GM18519 (cell line): ENCODE data around the gene TMEM19.

Source experiments
- ATAC-seq: cut with Tn5 transposase; IDR thresholded peaks from one replicate; pipeline ENCODE4 v1.9.1; 2021; ENCODE audit warnings: mild to moderate bottlenecking, moderate library complexity; ENCODE audit not compliant: unreplicated experiment, low FRiP score

Gene TMEM19

DNA sequence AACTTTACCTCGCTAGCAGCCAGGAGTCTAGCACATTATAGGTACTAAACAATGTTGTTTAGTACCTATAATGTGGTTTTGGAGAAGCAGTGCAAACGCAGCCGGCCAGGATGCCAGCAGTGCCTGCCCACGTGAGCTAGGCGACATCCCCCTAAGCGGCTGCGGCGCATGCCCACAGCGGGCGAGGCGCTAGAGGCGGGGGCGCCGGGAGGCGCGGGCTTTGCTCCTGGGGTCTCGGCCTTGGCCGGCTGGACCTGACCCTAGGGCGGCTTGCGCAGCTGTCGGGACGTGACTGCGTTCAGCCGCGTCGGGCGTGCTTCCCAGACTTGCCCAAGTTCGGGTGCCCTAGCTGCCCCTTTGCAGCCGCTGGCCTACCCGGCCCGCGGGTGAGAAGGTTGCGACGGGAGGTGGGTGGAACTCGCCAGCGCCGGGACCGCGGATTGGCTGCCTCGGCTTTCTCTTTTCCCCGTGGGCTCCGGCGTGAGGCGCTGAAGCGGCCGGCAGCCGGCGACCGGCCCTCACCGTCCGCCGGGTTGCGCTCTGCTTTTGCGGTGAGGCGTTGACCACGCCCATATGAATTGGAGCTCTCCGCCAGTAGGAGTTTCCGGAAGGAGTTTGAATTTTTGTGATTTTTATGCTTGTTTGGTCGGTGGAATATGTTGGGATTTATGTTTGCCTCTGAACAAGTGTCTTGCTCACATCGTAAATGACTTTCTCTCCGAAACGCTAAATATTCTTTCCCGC, at the start of gene TMEM19:
TSS of gene TMEM19 (plus strand) at position 169 of the 744 bp plus-strand sequence. CDS start 599 bp downstream, outside the sequence.
- peak; percentile 74 for ATAC-seq

DNA sequence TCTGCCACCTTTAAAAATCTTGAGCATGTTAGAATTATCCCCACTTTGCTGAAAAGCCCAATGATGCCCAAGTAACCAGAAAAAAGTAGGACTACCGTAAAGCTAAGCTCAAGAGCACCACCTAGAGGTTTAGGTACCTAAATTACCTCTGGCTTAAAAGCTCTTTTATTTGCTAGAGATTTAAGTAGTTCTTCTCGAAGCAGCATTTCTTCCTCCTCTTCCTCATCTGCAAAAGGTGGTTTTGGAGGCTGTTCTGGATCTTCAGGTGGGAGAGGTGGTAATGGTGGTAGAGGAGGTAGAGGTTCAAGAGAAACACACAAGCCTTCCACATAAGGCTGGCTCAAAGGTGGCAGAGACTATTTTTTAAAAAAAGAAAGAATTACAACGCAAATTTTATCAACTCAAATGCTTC, 49.2 kb upstream of the TMEM19 start:
- ATAC-seq: peak; percentile 52

- ATAC-seq: no peak
Observed at GRCh38 chr12:71638499-71638898, 47.4 kb upstream of the TMEM19 start.

DNA sequence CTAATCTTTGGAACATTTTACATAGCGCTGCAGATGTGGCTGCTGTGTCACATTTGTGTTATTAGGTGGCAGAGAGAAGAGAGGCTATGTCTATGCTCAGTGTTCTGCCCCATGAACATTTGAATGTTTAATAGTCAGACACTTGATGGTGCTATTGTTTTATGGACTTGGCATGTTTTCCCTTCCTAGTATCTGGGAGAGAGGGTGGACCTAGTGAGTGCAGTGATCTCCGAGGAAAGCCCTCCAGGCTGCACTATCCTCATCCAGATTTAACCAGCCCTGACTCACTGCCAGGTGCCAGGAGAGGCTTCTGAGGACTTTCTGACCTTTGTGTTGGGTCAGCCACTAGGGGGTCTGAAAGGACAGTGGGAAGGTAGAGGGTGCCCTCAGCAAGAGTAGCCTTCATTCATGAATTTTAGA, 46.5 kb upstream of the TMEM19 start:
- ATAC-seq: no peak

- ATAC-seq: no peak
Observed at GRCh38 chr12:71640316-71640715, 45.6 kb upstream of the TMEM19 start.

DNA sequence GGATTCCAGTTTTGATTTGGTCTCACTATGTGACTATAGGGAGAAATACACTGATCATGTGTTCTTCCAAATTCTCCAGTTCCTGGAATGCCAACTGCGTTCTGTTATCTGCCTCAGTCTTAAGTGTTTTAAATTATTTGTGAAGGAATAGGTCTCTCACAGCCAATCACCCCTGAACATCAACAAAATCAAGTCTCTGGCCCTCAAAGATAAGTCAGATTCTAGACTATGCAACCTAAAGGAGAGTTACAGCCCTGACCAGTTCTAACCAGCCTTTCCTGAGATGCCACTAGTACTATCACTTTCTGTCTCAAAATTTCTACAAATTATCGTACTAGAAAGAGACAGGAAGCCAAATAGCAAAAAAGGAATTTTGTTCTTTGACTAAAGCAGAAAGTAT, 44.5 kb upstream of the TMEM19 start:
- no peak for ATAC-seq

- no peak for ATAC-seq
Observed at GRCh38 chr12:71642264-71642663, 43.6 kb upstream of the TMEM19 start.

- no peak for ATAC-seq
Observed at GRCh38 chr12:71645268-71645667, 40.6 kb upstream of the TMEM19 start.

GRCh38 chr12:71646512-71646911, 39.4 kb upstream of the TMEM19 start:
- ATAC-seq: no peak

GRCh38 chr12:71648537-71648936, 37.3 kb upstream of the TMEM19 start:
- ATAC-seq: no peak

DNA sequence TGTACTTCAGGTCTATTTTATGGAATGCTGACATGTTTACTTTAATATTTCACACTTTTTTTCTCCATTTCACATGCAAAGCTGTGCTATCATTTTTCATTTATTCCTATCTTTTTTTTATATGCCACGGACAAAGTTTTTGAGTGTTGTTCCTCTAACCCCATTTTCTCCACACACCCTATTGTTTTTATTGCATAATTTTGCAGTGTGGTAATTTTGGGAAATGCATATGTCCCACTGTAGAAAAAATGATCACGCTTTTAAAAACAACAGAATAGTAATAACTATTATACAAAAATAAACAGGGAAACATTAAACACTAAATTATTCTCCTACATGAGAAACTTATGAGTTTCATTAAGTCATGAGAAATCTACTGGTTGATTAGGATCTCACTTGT, 36.5 kb upstream of the TMEM19 start:
- ATAC-seq: no peak

DNA sequence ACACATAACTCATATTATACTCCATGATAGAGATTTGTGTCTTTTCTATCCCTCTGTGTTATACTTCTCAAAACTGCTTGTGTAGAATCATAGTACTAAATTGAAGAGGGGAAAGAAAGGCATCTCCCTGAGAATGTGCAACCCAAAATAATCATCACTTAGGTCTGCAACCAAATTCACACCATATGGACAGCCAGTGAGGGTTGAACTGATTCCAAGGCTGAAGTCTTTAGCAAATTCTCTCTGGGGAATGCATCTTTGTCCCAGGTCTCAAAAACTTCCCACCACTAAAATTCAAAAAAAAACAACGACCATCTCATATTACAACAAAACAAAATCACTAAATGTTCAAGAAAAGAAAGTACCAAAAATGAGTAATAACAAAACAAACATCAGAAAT, 33.2 kb upstream of the TMEM19 start:
- no peak for ATAC-seq

DNA sequence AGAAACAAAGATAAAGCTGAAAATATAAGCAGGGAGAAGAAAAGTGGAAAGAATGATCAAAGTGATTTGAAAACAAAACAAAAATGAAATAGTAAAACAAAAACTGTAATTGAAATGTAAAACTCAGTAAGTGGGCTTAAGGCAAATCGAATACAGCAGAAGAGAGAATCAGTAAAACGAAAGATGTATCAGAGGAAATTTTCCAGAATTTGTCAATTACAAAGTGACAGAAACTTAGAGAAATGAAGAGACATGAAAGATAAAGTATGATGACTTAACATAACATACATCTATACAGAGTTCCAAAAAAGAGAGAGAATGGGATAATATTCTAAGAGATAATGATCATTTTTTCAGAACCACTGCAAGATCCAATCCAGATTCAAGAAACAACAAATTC, 32.7 kb upstream of the TMEM19 start:
- no peak for ATAC-seq

GRCh38 chr12:71654200-71654599, 31.7 kb upstream of the TMEM19 start:
- ATAC-seq: no peak

GRCh38 chr12:71655495-71655894, 30.4 kb upstream of the TMEM19 start:
- no peak for ATAC-seq

GRCh38 chr12:71655907-71656306, 30.0 kb upstream of the TMEM19 start:
- no peak for ATAC-seq

GRCh38 chr12:71656740-71657139, 29.1 kb upstream of the TMEM19 start:
- ATAC-seq: no peak

DNA sequence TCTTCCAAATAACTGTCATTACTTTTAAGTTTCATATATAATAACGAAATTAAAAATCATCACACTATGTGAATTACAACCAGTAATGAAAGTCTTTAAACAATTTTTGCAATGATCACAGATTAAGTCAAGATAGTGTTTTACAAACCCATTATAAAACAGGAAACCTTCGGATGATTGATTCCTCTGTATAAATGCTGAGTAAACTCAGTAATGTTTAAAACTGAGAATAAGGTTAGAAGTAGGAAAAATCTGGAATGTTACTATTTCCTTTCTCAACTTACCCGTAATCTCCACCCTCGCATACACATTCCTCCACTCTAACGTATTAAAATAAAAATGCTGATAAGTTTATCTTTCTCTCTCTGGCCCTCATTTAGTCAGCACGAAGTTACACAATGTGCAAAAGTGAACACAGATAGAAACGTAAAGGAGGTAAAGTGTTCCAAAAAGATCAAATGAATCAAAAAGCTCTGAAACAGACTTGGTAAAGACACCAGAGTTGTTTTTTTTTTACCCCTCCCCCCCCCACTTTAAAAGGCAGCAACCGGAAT, 23.8 kb upstream of the TMEM19 start:
- no peak for ATAC-seq

DNA sequence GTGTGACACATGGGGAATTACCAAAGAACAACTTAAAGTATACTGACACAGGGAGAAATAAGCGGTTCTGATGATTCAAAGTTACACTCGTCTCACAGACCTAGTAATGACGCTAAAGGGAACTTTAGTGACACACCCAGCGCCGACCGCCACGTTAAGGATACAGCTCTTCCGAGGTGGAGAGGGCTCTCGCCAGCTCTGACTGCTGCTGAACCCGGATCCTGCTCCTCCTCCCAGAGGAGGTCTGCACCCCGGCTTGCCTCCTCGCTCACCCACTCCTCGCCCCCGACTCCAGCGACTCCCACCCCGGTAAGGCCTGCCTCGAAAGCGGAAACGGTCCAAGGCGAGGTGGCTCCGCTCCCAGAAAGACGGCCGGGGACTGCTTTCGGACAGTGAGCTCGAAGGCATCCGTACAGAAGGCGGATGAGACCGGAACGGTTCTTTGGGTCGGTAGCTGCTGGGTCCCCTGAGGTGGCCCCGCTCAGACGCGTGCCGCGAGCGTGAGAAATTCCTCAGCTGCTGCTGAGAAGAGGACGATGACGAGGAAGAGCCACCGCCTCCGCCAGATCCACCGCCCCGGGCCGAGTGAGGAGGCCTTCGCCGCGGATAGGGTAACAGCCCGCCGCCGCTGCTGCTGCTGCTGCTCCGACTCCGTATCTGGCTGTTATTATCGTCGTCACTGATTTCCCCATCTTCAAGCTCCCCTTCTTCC, 22.9 kb upstream of the TMEM19 start:
- ATAC-seq: peak; percentile 26

DNA sequence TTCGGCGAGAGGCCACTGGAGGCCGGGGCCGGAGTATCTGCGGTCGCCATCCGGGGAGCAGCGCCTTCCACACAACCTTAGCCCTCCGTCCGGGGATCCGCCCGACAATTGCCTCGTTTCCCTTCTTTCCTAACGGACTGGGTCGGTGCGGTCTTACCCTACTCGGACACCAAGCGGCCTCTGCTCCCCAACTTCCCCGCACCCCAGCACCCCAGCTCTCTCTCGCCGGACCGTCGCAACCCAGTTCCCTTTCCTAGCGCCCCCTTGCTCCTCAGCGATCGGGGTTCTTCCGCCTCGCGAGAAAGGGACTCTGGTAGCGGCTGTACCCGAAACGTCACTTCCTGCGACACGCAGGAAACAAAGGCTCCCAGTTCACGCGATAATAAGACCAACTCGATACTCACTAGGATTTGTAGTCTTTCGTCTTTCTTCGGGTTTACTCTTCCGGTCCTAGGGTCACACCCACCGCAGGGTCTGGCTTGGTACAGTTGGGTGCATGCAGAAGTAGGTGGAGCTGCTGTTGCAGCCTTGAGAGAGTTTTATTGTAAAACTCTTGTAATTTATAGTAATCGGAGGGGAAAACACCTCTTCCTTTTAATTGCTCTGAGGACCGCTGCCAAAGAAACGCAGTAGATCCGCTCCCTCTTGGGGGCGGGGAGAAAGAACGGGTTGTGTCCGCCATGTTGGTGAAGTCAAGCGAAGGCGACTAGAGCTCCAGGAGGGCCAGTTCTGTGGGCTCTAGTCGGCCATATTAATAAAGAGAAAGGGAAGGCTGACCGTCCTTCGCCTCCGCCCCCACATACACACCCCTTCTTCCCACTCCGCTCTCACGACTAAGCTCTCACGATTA, 22.1 kb upstream of the TMEM19 start, which contains the start of the genes THAP2 and ZFC3H1:
TSS of gene THAP2 (plus strand) at position 741 of the 850 bp plus-strand sequence. CDS start 209 bp downstream, outside the sequence.
TSS of gene ZFC3H1 (minus strand) at position 288 of the 850 bp plus-strand sequence. CDS start at position 50, 238 bp downstream.
- peak; percentile 91 for ATAC-seq
